GM13976 (cell line): ENCODE measurements around the gene GRWD1.

Experiments
- DNase-seq: peaks from one replicate; pipeline ENCODE4 v3.0.0; 2012; ENCODE audit warnings: low spot score
- in situ Hi-C: fragments of 300-500 bp; cut with MboI; formaldehyde crosslinking; loops from one replicate; pipeline ENCODE4 v1.12.0; 2022; ENCODE audit warnings: low sequenced_read_pairs, mixed read lengths, inconsistent platforms; ENCODE audit not compliant: unreplicated experiment
- TF ChIP-seq, protein P1 (sequence below): IDR thresholded peaks from 2 replicates; pipeline ENCODE4 v1.5.1; 2012; ENCODE audit warnings: borderline replicate concordance, mild to moderate bottlenecking; ENCODE audit not compliant: insufficient read depth; ENCODE audit errors: extremely low read depth, missing control alignments, control extremely low read depth

GRWD1 gene

GRCh38 chr19:48496959-48497727, 51.4 kb downstream of the GRWD1 start:
- in situ Hi-C loops: no loop called here
- DNase-seq: no peak
- TF ChIP-seq, protein P1, sequence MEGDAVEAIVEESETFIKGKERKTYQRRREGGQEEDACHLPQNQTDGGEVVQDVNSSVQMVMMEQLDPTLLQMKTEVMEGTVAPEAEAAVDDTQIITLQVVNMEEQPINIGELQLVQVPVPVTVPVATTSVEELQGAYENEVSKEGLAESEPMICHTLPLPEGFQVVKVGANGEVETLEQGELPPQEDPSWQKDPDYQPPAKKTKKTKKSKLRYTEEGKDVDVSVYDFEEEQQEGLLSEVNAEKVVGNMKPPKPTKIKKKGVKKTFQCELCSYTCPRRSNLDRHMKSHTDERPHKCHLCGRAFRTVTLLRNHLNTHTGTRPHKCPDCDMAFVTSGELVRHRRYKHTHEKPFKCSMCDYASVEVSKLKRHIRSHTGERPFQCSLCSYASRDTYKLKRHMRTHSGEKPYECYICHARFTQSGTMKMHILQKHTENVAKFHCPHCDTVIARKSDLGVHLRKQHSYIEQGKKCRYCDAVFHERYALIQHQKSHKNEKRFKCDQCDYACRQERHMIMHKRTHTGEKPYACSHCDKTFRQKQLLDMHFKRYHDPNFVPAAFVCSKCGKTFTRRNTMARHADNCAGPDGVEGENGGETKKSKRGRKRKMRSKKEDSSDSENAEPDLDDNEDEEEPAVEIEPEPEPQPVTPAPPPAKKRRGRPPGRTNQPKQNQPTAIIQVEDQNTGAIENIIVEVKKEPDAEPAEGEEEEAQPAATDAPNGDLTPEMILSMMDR: no peak

DNA sequence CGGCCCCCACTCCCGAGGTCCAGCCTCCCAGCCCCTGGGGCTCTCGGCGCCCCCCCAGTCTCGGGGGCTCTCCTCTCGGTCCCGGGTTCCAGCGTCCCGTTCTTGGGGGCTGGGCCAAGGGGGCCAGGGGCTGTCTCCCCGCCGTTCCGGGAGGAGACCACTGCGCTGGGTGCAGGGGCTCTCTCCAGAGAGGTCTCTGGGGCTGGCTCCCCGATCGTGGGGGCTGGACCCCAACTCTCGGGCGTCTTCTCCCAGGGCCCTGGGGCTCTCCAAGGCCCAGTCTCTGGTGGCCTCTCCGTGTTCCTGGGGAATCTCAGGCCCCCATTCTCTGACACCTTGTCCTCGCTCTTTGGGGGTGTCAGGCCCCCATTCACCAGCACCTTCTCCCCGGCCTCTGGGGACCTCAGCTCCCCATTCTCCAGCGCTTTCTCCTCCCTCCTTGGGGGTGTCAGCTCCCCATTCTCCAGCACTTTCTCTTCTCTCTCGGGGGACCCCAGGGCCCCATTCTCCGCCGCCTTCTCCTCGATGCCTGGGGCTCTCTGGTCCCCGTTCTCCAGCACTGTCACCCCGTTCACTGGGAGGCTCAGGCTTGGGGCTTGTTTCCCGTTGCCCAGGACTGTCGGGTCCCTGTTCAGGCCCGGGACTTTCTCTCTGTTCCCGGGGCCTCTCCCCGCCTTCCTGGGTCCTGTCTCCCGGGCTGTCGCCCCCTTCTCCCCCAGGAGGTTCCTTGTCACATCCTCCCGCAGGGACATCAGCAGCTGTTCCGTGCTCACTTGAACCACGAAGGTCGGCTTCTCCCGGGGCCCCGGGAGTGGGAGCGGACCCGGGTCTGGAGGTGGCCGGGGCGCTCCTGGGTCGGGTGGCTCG, 52.2 kb downstream of the GRWD1 start:
- DNase-seq: no peak
- TF ChIP-seq, protein P1: no peak
- in situ Hi-C loops: no loop called here

GRCh38 chr19:48498595-48499311, 53.0 kb downstream of the GRWD1 start:
- in situ Hi-C loops: no loop called here
- TF ChIP-seq, protein P1: no peak
- DNase-seq: no peak

- DNase-seq: no peak
- in situ Hi-C loops: no loop called here
- TF ChIP-seq, protein P1: no peak
Observed at GRCh38 chr19:48499316-48500090, 53.7 kb downstream of the GRWD1 start.

GRCh38 chr19:48500830-48501493, 55.2 kb downstream of the GRWD1 start:
- no peak for DNase-seq
- in situ Hi-C loops: no loop called here
- TF ChIP-seq, protein P1: no peak
